ENCODE measurements around the gene MSI2.

GRCh38 chr17:57368637-57369336, 112.5 kb downstream of the MSI2 start:
- no peak for TF ChIP-seq CTCF (IDR thresholded peaks at IDR 0.05)
- TF ChIP-seq EZH2 (IDR thresholded peaks at IDR 0.05; ENCODE audit: borderline replicate concordance, insufficient read depth, low read depth, low read length, poor library complexity, severe bottlenecking): no peak

Measured in B cell (primary cell).